Mesendoderm (in vitro differentiated cells): ENCODE data around the gene CEACAM21.

Source experiments
- DNase-seq: peaks from one replicate; pipeline ENCODE4 v3.0.0; 2013
- H2AK5ac ChIP-seq: 2 replicates; pipeline ENCODE4 v1.6.1; 2013; ENCODE audit warnings: low read length, inconsistent platforms
- H2BK120ac ChIP-seq: 2 replicates; pipeline ENCODE4 v1.6.1; 2013; ENCODE audit warnings: low read depth, mild to moderate bottlenecking, low read length, moderate library complexity, mixed read lengths
- H2BK15ac ChIP-seq: replicated peaks from 2 replicates; pipeline ENCODE4 v1.6.1; 2013; ENCODE audit warnings: low read depth, mild to moderate bottlenecking, moderate library complexity
- H2BK5ac ChIP-seq: 2 replicates; pipeline ENCODE4 v1.6.1; 2013; ENCODE audit warnings: low read length, inconsistent platforms
- H3K18ac ChIP-seq: 2 replicates; pipeline ENCODE4 v1.6.1; 2013; ENCODE audit warnings: mild to moderate bottlenecking, low read length, mixed read lengths
- H3K23ac ChIP-seq: one replicate; pipeline ENCODE4 v1.6.1; 2013; ENCODE audit warnings: low read length
- H3K27ac ChIP-seq: 2 replicates; pipeline ENCODE4 v1.5.1; 2013; ENCODE audit warnings: low read depth, mild to moderate bottlenecking, inconsistent platforms, low read length, moderate library complexity
- H3K27me3 ChIP-seq: 2 replicates; pipeline ENCODE4 v1.6.1; 2013; ENCODE audit warnings: low read length, control low read depth, mild to moderate bottlenecking, inconsistent platforms; ENCODE audit not compliant: insufficient read depth, poor library complexity
- H3K36me3 ChIP-seq: 2 replicates; pipeline ENCODE4 v1.6.1; 2013; ENCODE audit warnings: low read length, inconsistent platforms; ENCODE audit not compliant: control insufficient read depth, insufficient read depth
- H3K4ac ChIP-seq: one replicate; pipeline ENCODE4 v1.6.1; 2013; ENCODE audit warnings: low read depth, mild to moderate bottlenecking, low read length, moderate library complexity
- H3K4me1 ChIP-seq: 2 replicates; pipeline ENCODE4 v1.6.1; 2013; ENCODE audit warnings: low read depth, low read length, inconsistent platforms; ENCODE audit not compliant: control insufficient read depth
- H3K4me2 ChIP-seq: 2 replicates; pipeline ENCODE4 v1.6.1; 2013; ENCODE audit warnings: low read length
- H3K4me3 ChIP-seq: 2 replicates; pipeline ENCODE4 v1.5.1; 2013; ENCODE audit warnings: mild to moderate bottlenecking, low read length
- H3K56ac ChIP-seq: one replicate; pipeline ENCODE4 v1.6.1; 2013; ENCODE audit warnings: low read length
- H3K79me1 ChIP-seq: 2 replicates; pipeline ENCODE4 v1.6.1; 2013; ENCODE audit warnings: low read length, inconsistent platforms
- H3K79me2 ChIP-seq: 2 replicates; pipeline ENCODE4 v1.6.1; 2013; ENCODE audit warnings: mild to moderate bottlenecking, low read length; ENCODE audit not compliant: control insufficient read depth, insufficient read depth
- H3K9ac ChIP-seq: 2 replicates; pipeline ENCODE4 v1.6.1; 2013; ENCODE audit warnings: low read length, inconsistent platforms
- H4K5ac ChIP-seq: one replicate; pipeline ENCODE4 v1.6.1; 2013; ENCODE audit warnings: low read length
- H4K8ac ChIP-seq: one replicate; pipeline ENCODE4 v1.6.1; 2013; ENCODE audit warnings: low read depth, mild to moderate bottlenecking, control low read depth, low read length, moderate library complexity
- WGBS: extraction: QIAGEN DNeasy Blood & Tissue Kit; methylation state at CpG from one replicate; pipeline ENCODE4 v1.1.7; 2013; ENCODE audit warnings: low lambda C conversion rate, missing lambda C conversion rate; ENCODE audit not compliant: insufficient coverage; ENCODE audit errors: extremely low coverage; 5-methylcytosine and 5-hydroxymethylcytosine counted together

Gene CEACAM21

GRCh38 chr19:41564515-41565378 lies 11.2 kb upstream of the CEACAM21 start:
- WGBS, result no CpG with 5 or more reads among the region's 59 CpGs
- no peak overlapping the region for H2AK5ac ChIP-seq
- H3K27me3 ChIP-seq, result peaks cover 13% of the 10 kb centered on the region
- no peaks in the 10 kb centered on the region for H3K79me2 ChIP-seq
- no peak overlapping the region for H3K56ac ChIP-seq
- no peak overlapping the region for H3K4me3 ChIP-seq
- H4K8ac ChIP-seq, result no peak overlapping the region
- no peak overlapping the region for H3K23ac ChIP-seq
- H2BK120ac ChIP-seq, result no peak overlapping the region
- DNase-seq, result peak; percentile 57
- peak overlapping the region; percentile 12 for H3K4me2 ChIP-seq
- no peak overlapping the region for H2BK5ac ChIP-seq
- H3K79me1 ChIP-seq, result no peaks in the 10 kb centered on the region
- H3K4ac ChIP-seq, result no peak overlapping the region
- H2BK15ac ChIP-seq, result no peak overlapping the region
- H3K9ac ChIP-seq, result no peak overlapping the region
- H3K27ac ChIP-seq, result no peak overlapping the region
- no peak overlapping the region for H4K5ac ChIP-seq
- H3K4me1 ChIP-seq, result no peaks in the 10 kb centered on the region
- no peaks in the 10 kb centered on the region for H3K36me3 ChIP-seq
- H3K18ac ChIP-seq, result no peak overlapping the region

- no peak overlapping the region for H3K4me2 ChIP-seq
- no peak overlapping the region for H2BK120ac ChIP-seq
- no peak overlapping the region for H2BK15ac ChIP-seq
- WGBS, result no CpG with 5 or more reads among the region's 9 CpGs
- no peak overlapping the region for H4K8ac ChIP-seq
- H2AK5ac ChIP-seq, result no peak overlapping the region
- H3K27ac ChIP-seq, result no peak overlapping the region
- peak; percentile 44 for DNase-seq
- no peak overlapping the region for H3K9ac ChIP-seq
- H3K36me3 ChIP-seq, result no peaks in the 10 kb centered on the region
- no peak overlapping the region for H2BK5ac ChIP-seq
- H3K56ac ChIP-seq, result no peak overlapping the region
- no peak overlapping the region for H3K4ac ChIP-seq
- no peak overlapping the region for H4K5ac ChIP-seq
- H3K18ac ChIP-seq, result no peak overlapping the region
- H3K79me1 ChIP-seq, result no peaks in the 10 kb centered on the region
- H3K23ac ChIP-seq, result no peak overlapping the region
- H3K79me2 ChIP-seq, result no peaks in the 10 kb centered on the region
- no peaks in the 10 kb centered on the region for H3K4me1 ChIP-seq
- peaks cover 13% of the 10 kb centered on the region for H3K27me3 ChIP-seq
- H3K4me3 ChIP-seq, result no peak overlapping the region
These were observed 10.6 kb upstream of the CEACAM21 start for GRCh38 chr19:41565379-41565720.

- Histone ChIP-seq H3K18ac (no peak overlapping the region), H4K5ac (no peak overlapping the region), H3K23ac (no peak overlapping the region), H2AK5ac (no peak overlapping the region), H3K79me2 (no peaks in the 10 kb centered on the region), H3K4me1 (no peaks in the 10 kb centered on the region), H3K9ac (no peak overlapping the region), H3K4ac (no peak overlapping the region), H2BK15ac (no peak overlapping the region), H3K27me3 (peaks cover 13% of the 10 kb centered on the region), H3K4me3 (no peak overlapping the region), H3K56ac (no peak overlapping the region), H3K4me2 (no peak overlapping the region), H3K79me1 (no peaks in the 10 kb centered on the region), H2BK5ac (no peak overlapping the region), H2BK120ac (no peak overlapping the region), H3K27ac (no peak overlapping the region), H4K8ac (no peak overlapping the region), H3K36me3 (no peaks in the 10 kb centered on the region)
- no peak for DNase-seq
- WGBS, result 100% methylated on average over 1 of the region's 3 CpGs
These were observed 10.0 kb upstream of the CEACAM21 start for GRCh38 chr19:41566001-41566400.

- H2BK5ac ChIP-seq, result no peak overlapping the region
- H3K79me1 ChIP-seq, result no peaks in the 10 kb centered on the region
- H2BK15ac ChIP-seq, result no peak overlapping the region
- no peaks in the 10 kb centered on the region for H3K4me1 ChIP-seq
- peaks cover 11% of the 10 kb centered on the region for H3K27me3 ChIP-seq
- no peaks in the 10 kb centered on the region for H3K36me3 ChIP-seq
- H2BK120ac ChIP-seq, result no peak overlapping the region
- no peak overlapping the region for H3K4me3 ChIP-seq
- no peak overlapping the region for H2AK5ac ChIP-seq
- H3K4ac ChIP-seq, result no peak overlapping the region
- no peak overlapping the region for H4K8ac ChIP-seq
- H3K56ac ChIP-seq, result no peak overlapping the region
- no peak overlapping the region for H3K9ac ChIP-seq
- H4K5ac ChIP-seq, result no peak overlapping the region
- peak; percentile 2 for DNase-seq
- H3K27ac ChIP-seq, result no peak overlapping the region
- H3K23ac ChIP-seq, result no peak overlapping the region
- H3K4me2 ChIP-seq, result no peak overlapping the region
- H3K79me2 ChIP-seq, result no peaks in the 10 kb centered on the region
- H3K18ac ChIP-seq, result no peak overlapping the region
- no CpG with 5 or more reads among the region's 11 CpGs for WGBS
These were observed 6.3 kb upstream of the CEACAM21 start for GRCh38 chr19:41569481-41570150.

GRCh38 chr19:41570179-41570578 lies 5.8 kb upstream of the CEACAM21 start:
- Histone ChIP-seq H2BK15ac (no peak overlapping the region), H3K4me2 (no peak overlapping the region), H3K36me3 (no peaks in the 10 kb centered on the region), H2BK120ac (no peak overlapping the region), H4K5ac (no peak overlapping the region), H3K79me2 (no peaks in the 10 kb centered on the region), H3K18ac (no peak overlapping the region), H3K9ac (no peak overlapping the region), H4K8ac (no peak overlapping the region), H3K79me1 (no peaks in the 10 kb centered on the region), H3K23ac (no peak overlapping the region), H3K4me3 (no peak overlapping the region), H2AK5ac (no peak overlapping the region), H2BK5ac (no peak overlapping the region), H3K56ac (no peak overlapping the region), H3K4ac (no peak overlapping the region), H3K27ac (no peak overlapping the region), H3K27me3 (peaks cover 8% of the 10 kb centered on the region), H3K4me1 (no peaks in the 10 kb centered on the region)
- DNase-seq, result peak; percentile 46
- no CpG with 5 or more reads among the region's 3 CpGs for WGBS
